ENCODE data around the gene ANO1.

DNA sequence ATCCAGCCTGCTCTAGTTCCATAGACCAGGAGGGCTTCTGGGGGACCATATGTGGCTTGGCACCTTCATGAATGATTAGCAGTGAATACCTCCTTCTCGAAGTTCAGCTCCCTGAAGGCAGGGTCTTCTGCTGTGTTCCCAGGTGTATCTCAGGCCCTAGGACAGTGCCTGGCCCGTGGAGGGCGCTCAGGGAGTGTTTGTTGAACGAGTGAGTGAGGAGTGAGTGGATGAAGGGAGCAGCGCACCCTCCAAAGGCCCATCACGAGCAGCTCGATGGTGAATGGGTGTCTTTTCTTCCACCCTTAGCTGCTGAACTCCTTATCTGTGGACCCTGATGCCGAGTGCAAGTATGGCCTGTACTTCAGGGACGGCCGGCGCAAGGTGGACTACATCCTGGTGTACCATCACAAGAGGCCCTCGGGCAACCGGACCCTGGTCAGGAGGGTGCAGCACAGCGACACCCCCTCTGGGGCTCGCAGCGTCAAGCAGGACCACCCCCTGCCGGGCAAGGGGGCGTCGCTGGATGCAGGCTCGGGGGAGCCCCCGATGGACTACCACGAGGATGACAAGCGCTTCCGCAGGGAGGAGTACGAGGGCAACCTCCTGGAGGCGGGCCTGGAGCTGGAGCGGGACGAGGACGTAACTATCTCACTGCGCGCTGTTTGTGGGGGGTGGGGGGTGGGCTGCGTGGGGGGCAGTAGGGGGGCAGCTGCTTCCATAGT is 9.5 kb downstream of the ANO1 start:
- no peak for TF ChIP-seq SIN3A (IDR thresholded peaks at IDR 0.05; ENCODE audit: low read depth)
- no peak for TF ChIP-seq ELF1 (IDR thresholded peaks at IDR 0.05; ENCODE audit: borderline replicate concordance, low read depth)
- TF ChIP-seq, protein P1, sequence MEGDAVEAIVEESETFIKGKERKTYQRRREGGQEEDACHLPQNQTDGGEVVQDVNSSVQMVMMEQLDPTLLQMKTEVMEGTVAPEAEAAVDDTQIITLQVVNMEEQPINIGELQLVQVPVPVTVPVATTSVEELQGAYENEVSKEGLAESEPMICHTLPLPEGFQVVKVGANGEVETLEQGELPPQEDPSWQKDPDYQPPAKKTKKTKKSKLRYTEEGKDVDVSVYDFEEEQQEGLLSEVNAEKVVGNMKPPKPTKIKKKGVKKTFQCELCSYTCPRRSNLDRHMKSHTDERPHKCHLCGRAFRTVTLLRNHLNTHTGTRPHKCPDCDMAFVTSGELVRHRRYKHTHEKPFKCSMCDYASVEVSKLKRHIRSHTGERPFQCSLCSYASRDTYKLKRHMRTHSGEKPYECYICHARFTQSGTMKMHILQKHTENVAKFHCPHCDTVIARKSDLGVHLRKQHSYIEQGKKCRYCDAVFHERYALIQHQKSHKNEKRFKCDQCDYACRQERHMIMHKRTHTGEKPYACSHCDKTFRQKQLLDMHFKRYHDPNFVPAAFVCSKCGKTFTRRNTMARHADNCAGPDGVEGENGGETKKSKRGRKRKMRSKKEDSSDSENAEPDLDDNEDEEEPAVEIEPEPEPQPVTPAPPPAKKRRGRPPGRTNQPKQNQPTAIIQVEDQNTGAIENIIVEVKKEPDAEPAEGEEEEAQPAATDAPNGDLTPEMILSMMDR (IDR thresholded peaks at IDR 0.05 in 2 of 3, conservative IDR thresholded peaks at IDR 0.05 in 1 of 3; ENCODE audit: borderline replicate concordance in 1 of 3, insufficient read depth in 1 of 3, low read depth in 2 of 3, low read length in 2 of 3) = no peak
- no peak for TF ChIP-seq CEBPB (IDR thresholded peaks at IDR 0.05; ENCODE audit: low read depth)
- TF ChIP-seq, protein P2, sequence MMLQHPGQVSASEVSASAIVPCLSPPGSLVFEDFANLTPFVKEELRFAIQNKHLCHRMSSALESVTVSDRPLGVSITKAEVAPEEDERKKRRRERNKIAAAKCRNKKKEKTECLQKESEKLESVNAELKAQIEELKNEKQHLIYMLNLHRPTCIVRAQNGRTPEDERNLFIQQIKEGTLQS (IDR thresholded peaks at IDR 0.05) = no peak
- no peak for TF ChIP-seq POLR2A (IDR thresholded peaks at IDR 0.05; ENCODE audit: borderline replicate concordance, extremely low read depth, insufficient read depth, insufficient read length)
- no peak for TF ChIP-seq EZH2phosphoT487 (IDR thresholded peaks at IDR 0.05; ENCODE audit: borderline replicate concordance)
- no peak for TF ChIP-seq EZH2 (IDR thresholded peaks at IDR 0.05)
- no peak for TF ChIP-seq SRF (IDR thresholded peaks at IDR 0.05; ENCODE audit: low read depth)
- no peak for TF ChIP-seq FOSL1 (IDR thresholded peaks at IDR 0.05; ENCODE audit: low read depth)
- no peak for TF ChIP-seq SP1 (IDR thresholded peaks at IDR 0.05; ENCODE audit: low read depth)
- TF ChIP-seq EGR1 (IDR thresholded peaks at IDR 0.05; ENCODE audit: low read depth) = no peak
- TF ChIP-seq RAD21 (IDR thresholded peaks at IDR 0.05; ENCODE audit: low read depth) = peak; percentile 23; the same call in 1 of the 2 replicates
- no peak for TF ChIP-seq POLR2AphosphoS5 (IDR thresholded peaks at IDR 0.05; ENCODE audit: low read depth, low read length)

All from HCT116 (cell line).